Hematopoietic multipotent progenitor cell (in vitro differentiated cells): ENCODE measurements around the gene SEPTIN6. TPM values are rescaled to one million over a fixed set of nuclear protein-coding genes. Genes with fewer than 3 reads are reported as not detected.
A peak's percentile ranks its signal among the peaks of the same experiment; 100 is the strongest.
"Not testable (repeated sequence)": the region's sequence is repeated elsewhere in the genome, so short reads cannot be mapped to it uniquely, and the experiment has no call there.

ENCODE experiments used
- DNase-seq, 3 donors: peaks; one replicate each; pipeline ENCODE4 v3.0.0-alpha.2; 2011 to 2015; ENCODE audit warnings: low read depth in 2 of 3, low spot score in 2 of 3
- total RNA-seq: library from RNA; depleted of rRNA; stranded (reverse); fragments of >200 nt; gene quantifications from one replicate; pipeline ENCODE4 v1.2.3, GENCODE V29; 2012

Gene SEPTIN6
- total RNA-seq, 1 donor: 316 TPM

DNA sequence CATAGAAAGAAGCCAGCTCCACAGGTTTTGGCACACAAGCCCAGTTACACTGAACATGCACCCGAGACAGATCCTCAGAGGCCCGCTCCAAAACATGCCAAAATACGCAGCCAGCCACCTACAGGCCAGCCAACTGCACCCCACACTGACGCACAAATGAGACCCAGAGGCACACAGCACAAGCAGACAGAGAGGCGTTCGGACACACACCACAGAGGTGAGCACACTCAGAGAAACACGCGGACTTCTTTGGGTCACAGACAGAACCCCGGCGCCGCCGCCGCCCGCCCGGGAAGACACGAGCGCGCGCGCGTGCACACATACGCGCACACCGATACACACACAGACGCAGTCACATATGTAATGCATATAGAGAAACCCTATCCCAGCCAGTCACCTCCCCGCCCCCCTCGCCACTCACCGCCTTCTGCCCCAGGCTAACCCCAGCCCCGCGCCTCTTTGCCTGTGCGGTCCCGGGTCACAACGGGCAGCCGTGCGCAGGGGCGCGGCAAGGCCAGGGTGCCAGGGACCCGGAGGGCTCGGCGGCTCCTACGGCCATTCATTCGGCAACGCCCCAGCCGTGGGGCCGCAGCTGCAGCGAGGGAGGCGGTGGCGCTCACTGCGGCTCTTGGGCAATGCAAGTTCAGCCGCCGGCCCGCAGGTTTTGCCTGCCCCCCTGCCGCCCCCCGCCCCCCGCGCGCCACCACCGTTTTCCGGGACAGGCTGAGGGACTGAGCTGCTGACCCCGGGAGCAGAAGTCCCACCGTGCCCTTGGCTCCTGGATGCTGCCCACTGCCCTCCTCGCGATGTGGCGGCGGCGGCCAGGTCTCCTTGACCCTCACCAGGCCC is 553 bp downstream of the SEPTIN6 start:
- peak in 1 of 3 donors; percentile 52 for DNase-seq

DNA sequence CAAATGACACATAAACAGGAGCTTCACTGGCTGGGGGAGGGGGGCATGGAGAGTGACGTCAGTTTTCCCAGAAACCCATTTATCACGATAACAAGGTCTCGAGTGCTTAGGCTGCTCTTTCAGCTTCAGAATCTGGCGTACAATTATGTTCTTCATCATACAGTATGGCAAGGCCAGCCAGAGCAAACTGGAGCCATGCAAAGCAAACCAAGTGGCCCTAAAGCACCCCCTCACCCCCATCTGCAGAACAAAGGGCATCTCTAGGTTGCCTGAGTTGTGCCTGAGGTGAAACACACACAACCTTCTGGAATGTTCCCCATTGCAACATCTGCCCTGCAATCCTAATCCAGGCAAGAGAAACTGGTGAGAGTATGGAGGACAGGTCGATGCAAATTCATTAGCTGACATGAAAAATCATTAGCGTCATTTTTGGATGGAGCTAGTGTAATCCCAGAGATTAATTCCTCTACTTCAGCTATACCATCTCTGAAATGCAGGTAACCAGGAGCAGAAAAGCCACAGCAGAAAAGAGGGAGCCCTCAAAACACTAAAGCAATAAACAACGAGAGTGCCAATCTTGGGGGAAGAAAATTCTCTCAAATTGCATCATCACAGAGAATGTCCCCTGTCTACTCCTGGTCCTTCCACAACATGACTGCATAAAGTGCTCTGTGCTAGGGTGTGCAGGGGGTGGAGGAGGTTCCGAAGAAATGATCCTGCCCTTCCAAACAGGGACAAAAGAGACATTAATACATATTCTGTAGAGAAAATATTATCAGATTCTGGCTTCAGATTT is 1.8 kb downstream of the SEPTIN6 start:
- DNase-seq: peak in 1 of 3 donors; percentile 55

DNA sequence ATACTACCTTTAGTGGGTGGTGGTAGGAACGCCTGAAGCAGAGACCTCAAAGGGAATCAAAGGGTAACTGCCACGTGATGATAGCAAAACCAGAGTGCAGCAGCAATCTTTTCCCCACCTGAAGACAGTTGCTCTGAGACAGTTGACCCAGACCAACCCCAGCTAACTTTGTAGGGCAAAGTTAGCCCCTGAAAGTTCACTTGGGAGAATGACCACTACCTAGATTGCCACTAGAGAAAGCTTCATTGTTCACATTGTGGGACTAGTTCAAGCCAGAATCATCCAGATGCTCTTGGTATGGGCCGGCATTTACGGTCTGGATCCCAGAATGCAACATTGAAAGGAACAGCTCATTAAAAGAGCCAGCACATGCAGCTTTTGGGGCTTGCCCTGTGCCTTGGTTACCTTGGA is 4.1 kb downstream of the SEPTIN6 start:
- DNase-seq: no peak

DNA sequence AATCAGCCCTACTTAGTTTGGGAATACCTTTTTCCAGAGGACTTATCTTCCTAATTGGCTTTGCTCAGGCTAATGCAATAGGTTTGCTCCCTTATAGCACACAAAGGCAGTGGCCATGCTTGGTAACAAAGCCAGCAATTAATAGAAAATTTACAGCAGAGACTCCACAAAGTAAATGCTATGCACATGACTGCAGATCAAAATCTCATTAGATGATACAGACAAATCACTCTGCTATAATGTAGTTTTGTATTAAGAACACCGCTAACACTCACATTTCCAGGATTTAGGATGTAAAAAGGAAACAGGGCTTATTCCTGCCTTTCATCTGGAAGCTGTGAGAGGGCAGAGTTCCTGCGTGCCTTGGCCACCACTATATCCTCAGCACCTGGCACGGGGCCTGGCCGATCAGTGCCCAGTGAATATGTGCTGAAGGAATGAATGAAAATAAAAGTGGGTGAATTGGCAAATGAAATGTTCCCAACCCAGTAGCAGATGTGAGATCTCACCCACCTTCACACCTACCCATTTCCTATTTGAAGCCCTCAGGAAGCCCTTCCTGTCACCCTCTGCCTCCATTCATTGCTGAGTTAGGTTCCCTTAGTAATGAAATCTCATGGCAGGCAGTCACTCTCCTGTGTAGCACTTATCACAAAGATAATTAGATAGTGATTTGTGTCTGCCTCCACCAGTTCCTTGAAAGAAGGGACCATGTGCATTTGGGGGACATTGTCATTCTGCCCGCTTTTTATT is 5.1 kb downstream of the SEPTIN6 start:
- no peak for DNase-seq

DNA sequence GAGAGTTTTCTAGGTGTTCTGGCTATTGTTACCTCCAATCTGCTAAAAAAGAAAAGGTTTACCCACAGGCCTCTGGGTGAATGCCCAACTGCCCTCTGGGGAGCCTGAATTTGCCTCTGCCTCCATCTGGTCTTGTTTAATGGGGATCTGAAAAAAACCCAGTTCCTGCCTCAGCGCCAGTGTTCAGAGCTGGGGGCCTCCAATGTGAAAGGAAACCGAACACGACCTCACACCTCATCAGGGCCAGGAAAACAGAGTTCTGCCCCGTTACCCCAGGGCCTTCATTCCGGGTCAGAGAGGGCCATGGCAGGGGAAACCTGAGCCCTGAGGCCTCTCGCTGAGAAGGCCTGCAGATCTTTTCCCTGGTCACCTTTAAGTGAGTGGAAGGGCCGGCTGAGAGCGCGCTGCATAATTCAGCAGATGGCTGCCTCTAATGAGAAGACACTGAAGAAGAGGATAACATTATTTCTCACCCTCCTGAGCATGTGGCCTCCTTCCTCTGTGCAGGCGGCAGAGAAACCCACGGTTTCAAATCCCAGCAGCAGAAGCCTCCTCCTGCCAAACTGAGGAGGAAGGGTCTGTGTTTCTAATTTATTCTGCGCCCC is 6.8 kb downstream of the SEPTIN6 start:
- no peak for DNase-seq

DNA sequence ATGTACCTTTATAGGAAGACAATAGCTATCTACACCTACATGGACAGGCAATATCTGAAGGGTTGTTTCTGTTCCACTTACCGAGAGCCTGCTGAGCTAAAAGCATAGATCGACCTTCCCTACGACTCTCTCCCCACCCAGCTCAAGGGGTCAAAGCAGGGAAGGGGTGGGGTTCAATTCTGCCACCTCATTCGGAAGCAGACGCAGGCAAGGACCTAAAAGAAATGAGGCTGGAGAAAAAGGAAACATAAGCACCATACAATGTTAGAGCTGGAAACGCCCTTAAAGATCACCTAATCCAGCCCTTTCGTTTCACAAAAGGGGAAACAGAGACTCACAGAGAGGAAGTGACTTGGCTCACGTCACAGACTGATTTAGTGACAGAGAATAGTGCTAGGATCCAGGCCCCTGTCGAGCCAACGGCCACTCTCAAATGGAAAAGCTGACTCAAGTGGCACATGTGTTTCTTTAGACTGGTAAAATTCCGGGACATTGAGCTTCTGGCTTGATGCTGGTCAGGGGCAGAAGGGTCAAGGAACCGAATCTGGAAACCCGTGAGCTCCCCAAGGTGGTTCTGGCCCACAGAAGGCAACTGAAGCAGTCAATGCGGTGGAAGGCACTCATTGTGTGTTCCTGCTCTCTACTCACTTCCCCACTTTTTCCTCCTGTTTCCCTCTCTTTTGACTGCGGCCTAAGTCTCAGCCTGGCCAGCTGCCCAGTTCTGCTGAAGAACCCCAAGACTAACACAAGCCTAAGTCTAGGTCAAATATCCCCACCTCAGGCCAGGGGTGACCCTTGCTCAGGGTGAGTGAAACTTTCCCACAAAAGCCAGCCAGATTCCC is 7.5 kb downstream of the SEPTIN6 start:
- peak in 1 of 3 donors; percentile 84 for DNase-seq

DNA sequence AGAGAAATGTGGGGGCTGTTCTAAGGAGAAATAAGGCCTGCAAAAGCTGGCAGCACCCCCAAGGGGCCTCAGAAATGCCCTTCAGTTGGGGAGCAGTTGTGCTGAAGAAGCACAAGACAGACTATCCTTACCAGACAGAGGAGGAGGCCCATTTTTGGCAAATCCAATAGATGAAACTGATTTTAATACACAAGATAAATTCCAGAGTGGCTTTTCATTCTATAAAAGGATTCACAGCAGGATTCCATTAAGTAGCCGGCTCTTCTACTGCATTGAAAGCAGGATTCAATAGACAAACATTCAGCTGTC is 8.1 kb downstream of the SEPTIN6 start:
- no peak for DNase-seq

DNA sequence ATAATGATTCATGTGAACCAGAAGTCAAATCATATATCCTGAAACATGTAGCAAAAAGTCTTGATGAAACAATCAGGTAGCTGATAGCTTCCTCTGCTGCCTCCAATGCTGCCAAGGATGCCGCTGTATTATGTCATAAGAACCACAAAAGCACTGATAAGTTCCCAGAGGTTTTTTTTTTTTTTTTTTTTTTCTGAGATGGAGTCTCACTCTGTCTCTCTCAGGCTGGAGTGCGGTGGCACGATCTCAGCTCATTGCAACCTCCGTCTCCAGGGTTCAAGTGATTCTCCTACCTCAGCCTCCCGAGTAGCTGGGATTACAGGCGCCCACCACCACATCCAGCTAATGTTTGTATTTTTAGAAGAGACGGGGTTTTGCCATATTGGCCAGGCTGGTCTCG is 8.7 kb downstream of the SEPTIN6 start:
- DNase-seq: not testable (repeated sequence)

DNA sequence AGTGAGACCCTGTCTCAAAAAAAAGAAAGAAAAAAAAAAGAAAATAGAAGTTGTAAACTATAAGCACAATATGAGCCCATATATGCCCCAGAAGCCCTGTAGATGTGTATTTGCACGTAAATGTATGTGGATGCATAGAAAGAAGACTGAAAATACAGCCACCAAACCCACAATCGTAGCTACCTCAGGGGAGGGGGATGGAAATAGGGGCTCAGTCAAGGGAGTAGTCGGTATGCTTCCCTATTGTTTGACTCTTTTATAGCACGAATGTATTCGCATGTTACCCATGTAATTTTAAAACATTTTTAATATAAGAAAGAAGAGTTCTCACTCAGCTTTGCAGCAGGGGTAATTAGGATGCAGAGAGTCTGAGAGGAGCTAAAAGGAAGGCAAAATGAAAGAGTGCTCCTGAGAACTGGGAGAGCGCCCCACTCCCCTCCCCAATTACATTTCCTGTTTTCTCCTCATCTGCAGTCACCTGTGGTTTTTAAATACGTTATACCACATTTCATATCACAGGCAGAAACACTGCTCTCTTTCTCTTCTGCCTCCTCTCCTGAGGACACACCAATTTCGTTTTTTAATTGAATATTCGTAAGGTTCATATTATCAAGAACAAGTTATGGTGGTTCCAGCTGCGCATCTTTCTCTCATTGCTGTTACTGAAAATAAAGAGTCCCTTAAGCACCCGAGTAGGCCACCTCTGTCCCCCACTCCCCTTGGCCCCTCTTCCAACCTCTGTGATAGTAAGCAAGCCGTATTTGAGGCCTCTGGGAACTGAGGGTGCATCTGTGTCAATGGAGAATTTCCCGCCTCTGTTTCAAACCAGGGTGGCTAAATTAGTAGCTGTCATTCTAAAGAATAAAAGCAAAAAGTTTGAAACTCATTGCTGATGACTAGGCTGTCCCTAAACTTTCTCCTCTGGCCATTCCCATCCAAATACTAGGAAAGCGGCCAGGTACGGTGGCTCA is 10.7 kb downstream of the SEPTIN6 start:
- peak in 1 of 3 donors; percentile 49 for DNase-seq

DNA sequence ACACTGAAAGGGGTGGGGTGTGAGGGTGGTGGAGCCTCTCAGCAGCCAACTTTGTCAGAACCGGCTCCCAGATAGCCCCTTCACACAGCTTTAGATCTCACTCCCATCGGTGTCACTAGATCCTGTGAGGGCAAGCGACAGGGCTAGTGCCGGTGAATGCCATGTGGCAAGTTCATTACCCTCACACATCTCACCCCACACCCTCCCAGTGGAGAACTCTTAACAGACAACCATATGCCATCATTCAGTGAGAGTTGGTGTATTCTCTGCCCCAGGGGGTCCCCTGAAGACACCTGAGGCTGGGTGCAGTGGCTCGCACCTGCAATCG is 15.3 kb downstream of the SEPTIN6 start:
- DNase-seq: no peak

DNA sequence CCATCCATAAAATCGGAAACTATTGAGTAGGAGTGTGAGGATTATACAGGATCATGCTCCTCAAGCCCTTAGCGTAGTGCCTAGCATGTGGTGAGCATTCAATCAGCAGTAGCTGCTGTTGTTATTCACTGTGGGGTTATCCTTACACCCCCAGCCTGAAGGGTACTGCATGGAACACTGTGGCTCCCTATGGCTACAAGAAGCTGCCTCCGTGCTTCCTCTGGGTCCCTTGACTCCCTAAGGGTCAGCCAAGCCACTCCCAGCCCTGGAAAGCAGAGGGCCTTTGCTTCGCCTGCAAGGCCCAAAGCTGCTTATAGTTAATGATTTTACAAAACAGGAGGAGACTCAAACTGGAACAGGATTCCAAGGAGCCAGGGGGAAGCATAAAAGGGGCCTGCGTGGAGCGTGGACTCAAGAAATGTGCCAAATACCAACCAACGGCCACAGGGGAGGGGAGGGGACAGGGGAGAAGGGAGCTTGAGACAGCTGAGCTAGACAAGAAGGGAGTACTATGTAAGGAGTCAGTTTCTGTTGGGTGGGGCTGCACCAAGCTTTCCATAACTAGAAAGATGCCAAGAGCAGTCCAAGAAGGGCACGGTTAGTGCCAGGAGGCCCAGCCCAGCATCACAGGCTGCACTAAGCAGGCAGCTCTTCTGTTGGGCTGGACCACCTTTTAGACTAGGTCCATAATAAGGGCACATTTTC is 15.9 kb downstream of the SEPTIN6 start:
- DNase-seq: no peak

DNA sequence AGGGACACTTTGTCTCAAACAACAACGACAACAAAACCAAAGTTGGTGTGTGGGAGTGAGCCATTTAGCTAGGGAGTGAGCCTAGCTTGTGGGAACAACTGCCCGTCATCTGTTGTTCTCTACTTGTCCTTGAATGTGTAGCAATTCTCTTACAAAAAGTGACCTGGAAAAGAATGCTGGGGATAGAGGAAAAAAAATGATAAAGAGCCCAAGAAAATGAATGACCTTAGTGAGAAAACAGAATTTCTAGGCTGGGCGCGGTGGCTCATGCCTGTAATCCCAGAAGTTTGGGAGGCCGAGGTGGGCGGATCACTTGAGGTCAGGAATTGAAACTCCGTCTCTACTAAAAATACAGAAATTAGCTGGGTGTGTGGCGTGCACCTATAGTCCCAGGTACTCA is 19.6 kb downstream of the SEPTIN6 start:
- no peak for DNase-seq

DNA sequence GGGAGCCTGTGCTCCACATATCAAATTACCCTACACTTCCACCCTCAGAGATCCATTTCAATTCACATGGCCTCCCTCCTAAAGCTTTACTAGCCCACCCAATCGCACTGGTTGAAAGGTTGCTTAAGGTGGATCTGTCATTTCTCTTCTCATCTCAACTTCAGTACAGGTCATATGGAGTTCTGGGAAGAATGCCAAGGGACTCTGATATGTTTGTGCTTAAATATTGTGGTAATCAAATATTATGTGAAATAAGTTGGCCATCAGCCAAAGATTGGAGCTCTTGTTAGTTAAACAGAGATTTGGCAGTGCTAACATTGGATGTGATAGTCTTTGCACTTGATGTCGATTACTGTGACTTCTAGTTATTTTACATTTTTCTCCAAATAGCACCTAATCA is 20.5 kb downstream of the SEPTIN6 start:
- DNase-seq: no peak

DNA sequence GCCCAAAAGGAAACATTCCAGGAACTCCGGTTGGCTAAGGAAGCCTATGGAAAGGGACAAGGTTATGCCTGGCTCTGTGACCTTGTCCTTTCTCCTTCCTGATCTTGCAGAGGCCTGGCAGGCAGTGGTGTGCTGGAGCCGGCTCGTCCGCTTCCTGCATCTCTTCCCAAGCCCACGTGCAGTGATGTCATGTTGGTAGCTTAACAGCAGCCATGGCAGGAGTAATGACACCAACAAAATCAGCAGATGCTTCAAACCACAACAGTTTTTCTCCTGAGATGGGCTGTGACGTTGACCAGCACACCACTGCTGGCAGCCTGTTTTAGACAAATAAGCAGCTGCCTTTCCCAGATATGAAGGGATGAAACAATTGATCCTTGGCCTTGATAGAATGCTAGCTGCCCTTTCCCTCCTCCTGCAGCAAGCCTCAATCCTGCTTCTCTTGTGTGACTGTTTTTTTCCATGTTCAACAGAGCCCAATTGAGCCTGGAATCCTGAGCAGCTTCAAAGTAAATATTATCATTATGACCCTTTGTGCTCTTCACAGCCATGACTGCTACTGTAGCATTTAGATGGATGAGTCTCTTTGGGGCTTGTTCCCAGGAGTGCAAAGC is 23.4 kb downstream of the SEPTIN6 start:
- no peak for DNase-seq

DNA sequence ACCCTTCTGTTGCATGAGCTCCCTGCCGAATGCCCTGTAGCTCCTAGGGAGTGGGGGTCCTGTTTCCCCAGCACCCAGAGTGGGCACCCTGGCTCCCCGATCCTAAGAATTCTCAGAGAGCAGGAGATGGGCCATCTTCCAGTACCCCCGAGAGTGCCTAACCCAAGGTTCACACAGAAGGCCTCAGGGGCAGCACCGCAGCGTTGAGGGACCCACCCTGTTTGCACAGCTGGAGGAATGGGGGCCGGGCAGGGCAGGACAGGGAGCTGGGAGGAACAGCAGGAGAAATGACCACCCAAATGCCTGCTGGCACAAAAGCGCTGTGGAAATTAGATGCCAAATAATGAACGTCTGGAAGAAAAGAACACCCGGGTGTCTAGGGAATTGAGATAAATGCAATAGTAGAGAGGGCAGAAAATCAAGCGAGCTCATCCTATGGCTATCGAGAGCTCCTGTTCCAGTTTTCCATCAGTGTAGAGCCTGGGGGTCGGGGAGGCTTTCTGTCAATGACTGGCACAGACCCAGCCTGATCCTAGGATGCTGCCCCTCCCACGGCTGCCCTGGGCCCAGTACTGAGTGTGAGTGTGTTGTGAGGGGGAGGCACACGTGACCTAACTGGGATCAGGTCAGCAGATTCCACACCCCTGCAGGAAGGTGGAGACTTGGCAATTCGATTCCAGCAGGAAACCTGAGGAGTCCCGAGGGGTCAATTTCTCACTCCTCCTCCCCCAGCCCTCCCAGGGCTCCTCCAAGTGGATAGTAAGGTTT is 25.7 kb downstream of the SEPTIN6 start:
- no peak for DNase-seq

DNA sequence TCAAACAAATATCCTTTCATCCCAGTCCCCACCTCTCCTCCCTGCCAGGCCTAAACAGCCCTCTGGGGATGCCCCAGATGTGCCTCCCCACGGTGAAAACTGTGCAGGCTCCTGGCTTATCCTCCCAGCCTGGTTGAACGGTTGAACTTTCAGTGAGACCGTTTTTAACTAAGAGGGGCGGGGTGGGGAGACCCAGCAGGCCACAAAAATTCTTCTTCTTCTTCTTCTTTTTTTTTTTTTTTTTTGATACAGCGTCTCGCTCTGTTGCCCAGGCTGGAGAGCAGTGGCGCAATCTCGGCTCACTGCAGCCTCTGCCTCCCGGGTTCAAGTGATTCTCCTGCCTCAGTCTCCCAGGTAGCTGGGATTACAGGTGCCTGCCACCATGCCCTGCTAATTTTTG is 28.1 kb downstream of the SEPTIN6 start:
- DNase-seq: not testable (repeated sequence)

DNA sequence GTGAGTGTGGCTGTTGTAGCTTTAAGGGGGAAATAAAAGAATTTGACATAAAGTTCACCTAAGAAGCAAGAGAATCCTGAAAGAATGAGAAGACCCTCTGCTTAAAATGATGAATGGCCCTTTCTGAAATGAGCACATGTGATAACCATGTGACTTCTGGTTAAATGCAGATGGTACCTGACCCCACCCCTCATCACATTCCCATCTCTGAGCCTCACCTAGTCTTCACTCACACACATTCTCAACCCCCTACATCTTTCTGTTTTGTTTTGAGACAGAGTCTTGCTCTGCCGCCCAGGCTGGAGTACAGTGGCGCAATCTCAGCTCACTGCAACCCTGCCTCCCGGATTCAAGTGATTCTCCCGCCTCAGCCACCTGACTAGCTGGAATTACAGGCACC is 31.5 kb downstream of the SEPTIN6 start:
- DNase-seq: no peak
